ENCODE results near the gene SLC6A4. TPM values are rescaled to one million over a fixed set of nuclear protein-coding genes. Genes with fewer than 3 reads are reported as not detected.

SLC6A4 gene
- total and polyA plus RNA-seq, 3 donors from 2014 or later: 1.7 to 2.4 (median 1.7) TPM

- no peaks in the 10 kb centered on the region for H3K9me3 ChIP-seq
- H3K36me3 ChIP-seq (ENCODE audit: low read depth, missing control alignments): no peaks in the 10 kb centered on the region
- no peak overlapping the region for H3K27ac ChIP-seq
- no peaks in the 10 kb centered on the region for H3K27me3 ChIP-seq
- DNase-seq: no peak
- H3K4me3 ChIP-seq: no peak overlapping the region
- 90 to 95% methylated on average over 7 of the region's 7 CpGs for WGBS, 2 donors
- no peaks in the 10 kb centered on the region for H3K4me1 ChIP-seq
- no peak for TF ChIP-seq POLR2A (IDR thresholded peaks at IDR 0.05)
- TF ChIP-seq, protein P1, sequence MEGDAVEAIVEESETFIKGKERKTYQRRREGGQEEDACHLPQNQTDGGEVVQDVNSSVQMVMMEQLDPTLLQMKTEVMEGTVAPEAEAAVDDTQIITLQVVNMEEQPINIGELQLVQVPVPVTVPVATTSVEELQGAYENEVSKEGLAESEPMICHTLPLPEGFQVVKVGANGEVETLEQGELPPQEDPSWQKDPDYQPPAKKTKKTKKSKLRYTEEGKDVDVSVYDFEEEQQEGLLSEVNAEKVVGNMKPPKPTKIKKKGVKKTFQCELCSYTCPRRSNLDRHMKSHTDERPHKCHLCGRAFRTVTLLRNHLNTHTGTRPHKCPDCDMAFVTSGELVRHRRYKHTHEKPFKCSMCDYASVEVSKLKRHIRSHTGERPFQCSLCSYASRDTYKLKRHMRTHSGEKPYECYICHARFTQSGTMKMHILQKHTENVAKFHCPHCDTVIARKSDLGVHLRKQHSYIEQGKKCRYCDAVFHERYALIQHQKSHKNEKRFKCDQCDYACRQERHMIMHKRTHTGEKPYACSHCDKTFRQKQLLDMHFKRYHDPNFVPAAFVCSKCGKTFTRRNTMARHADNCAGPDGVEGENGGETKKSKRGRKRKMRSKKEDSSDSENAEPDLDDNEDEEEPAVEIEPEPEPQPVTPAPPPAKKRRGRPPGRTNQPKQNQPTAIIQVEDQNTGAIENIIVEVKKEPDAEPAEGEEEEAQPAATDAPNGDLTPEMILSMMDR (IDR thresholded peaks at IDR 0.05): no peak
- intact Hi-C loops (cut with DNase I; ENCODE audit: low total_unique reads): no loop called here
Measured at GRCh38 chr17:30246460-30246859, 11.0 kb upstream of the SLC6A4 start.

GRCh38 chr17:30244853-30245385, 9.4 kb upstream of the SLC6A4 start:
- no peak for TF ChIP-seq POLR2A (IDR thresholded peaks at IDR 0.05)
- TF ChIP-seq, protein P1 (IDR thresholded peaks at IDR 0.05): no peak
- intact Hi-C loops (cut with DNase I; ENCODE audit: low total_unique reads): no loop called here
- no peaks in the 10 kb centered on the region for H3K36me3 ChIP-seq (ENCODE audit: low read depth, missing control alignments)
- H3K4me3 ChIP-seq: no peak overlapping the region
- no peaks in the 10 kb centered on the region for H3K9me3 ChIP-seq
- no peak for DNase-seq
- no peak overlapping the region for H3K27ac ChIP-seq
- H3K4me1 ChIP-seq: no peaks in the 10 kb centered on the region
- no peaks in the 10 kb centered on the region for H3K27me3 ChIP-seq
- 77 to 87% methylated on average over 4 of the region's 4 CpGs for WGBS, 2 donors

GRCh38 chr17:30243568-30243967, 8.1 kb upstream of the SLC6A4 start:
- TF ChIP-seq, protein P1 (IDR thresholded peaks at IDR 0.05): no peak
- no peak for TF ChIP-seq POLR2A (IDR thresholded peaks at IDR 0.05)
- H3K9me3 ChIP-seq: no peaks in the 10 kb centered on the region
- H3K4me1 ChIP-seq: no peaks in the 10 kb centered on the region
- WGBS, 2 donors: 83% methylated on average over 8 of the region's 8 CpGs
- no peak overlapping the region for H3K27ac ChIP-seq
- H3K36me3 ChIP-seq (ENCODE audit: low read depth, missing control alignments): no peaks in the 10 kb centered on the region
- DNase-seq: no peak
- no peaks in the 10 kb centered on the region for H3K27me3 ChIP-seq
- no peak overlapping the region for H3K4me3 ChIP-seq
- intact Hi-C loops (cut with DNase I; ENCODE audit: low total_unique reads): no loop called here

DNA sequence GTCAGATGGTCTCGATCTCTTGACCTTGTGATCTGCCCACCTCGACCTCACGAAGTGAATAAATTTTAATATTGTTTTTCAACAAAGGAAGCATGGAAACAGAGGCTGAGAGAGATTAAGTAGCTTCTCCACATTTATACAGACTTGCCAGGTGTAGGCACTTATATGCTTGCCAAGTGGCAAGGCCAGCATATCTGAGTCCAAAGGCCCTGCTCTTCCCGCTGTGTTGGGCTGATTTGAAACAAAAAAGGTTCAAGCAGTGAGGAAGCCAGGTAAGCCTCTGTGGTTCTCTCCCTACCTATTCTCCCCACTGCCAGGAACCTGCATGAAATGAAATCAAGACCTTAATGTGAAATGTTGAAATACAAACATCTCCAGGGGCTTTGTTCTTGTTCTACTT, 7.5 kb upstream of the SLC6A4 start:
- Histone ChIP-seq H3K4me3 (no peak overlapping the region), H3K27ac (no peak overlapping the region), H3K27me3 (no peaks in the 10 kb centered on the region), H3K36me3 (ENCODE audit: low read depth, missing control alignments) (no peaks in the 10 kb centered on the region), H3K4me1 (peaks cover 4% of the 10 kb centered on the region), H3K9me3 (no peaks in the 10 kb centered on the region)
- intact Hi-C loops (cut with DNase I; ENCODE audit: low total_unique reads): no loop called here
- 89 to 94% methylated on average over 4 of the region's 4 CpGs for WGBS, 2 donors
- no peak for DNase-seq
- TF ChIP-seq POLR2A (IDR thresholded peaks at IDR 0.05): no peak
- TF ChIP-seq, protein P1 (IDR thresholded peaks at IDR 0.05): no peak

DNA sequence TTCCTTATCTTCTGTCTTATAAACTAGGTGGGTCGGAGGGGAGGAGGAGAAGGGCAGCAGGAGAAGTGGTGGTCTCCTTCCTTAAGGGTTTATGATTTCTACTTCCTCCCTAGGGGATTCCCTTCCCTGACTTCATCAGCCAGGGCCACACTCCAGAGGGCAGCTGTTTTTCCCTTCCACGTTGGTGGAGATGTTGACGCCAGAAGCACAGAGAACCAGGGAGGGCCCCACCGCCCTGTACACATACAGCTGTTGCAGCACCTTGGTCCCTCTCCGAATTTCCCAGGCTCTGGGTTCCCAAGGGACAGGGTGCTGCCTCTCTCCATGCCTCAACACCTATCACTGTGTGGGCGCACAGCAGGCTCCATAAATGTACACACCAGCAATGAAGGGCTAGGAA, 5.6 kb upstream of the SLC6A4 start:
- 88% methylated on average over 6 of the region's 6 CpGs for whole genome bisulfite sequencing, 2 donors
- Histone ChIP-seq H3K4me1 (peaks cover 13% of the 10 kb centered on the region), H3K27me3 (no peaks in the 10 kb centered on the region), H3K27ac (no peak overlapping the region), H3K36me3 (ENCODE audit: low read depth, missing control alignments) (no peaks in the 10 kb centered on the region), H3K9me3 (no peaks in the 10 kb centered on the region), H3K4me3 (no peak overlapping the region)
- TF ChIP-seq POLR2A (IDR thresholded peaks at IDR 0.05): no peak
- TF ChIP-seq, protein P1 (IDR thresholded peaks at IDR 0.05): no peak
- intact Hi-C loops (cut with DNase I; ENCODE audit: low total_unique reads): no loop called here
- DNase-seq: no peak
